ENCODE data around the gene GNAL. TPM values are rescaled to one million over a fixed set of nuclear protein-coding genes. Genes with fewer than 3 reads are reported as not detected.

GNAL gene
- total RNA-seq, 1 donor from 2014 or later, result 4.5 TPM

DNA sequence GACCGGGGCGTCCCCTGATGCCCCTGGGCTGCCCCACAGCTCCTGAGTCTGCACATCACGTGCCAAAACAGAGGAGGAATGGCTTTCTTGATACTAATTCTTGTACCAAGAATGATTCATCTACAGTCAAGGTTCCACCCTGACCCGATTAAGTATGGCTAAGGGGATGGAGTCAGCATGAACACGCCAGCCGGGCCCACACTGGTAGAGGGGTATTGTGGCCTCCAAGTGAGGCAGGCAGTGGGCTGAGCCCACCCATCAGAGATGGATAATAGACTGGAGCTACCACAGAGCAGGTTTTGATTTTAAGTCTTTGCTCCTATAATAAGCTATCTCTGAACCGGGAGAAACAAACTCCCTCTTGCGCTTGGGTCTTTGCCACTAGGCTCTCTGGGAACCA lies 17.9 kb upstream of the GNAL start:
- Mint-ChIP-seq H3K4me3 (ENCODE audit: unreplicated experiment) (no peak overlapping the region), H3K4me1 (ENCODE audit: low read depth, unreplicated experiment) (no peaks in the 10 kb centered on the region), H3K36me3 (ENCODE audit: low read depth, unreplicated experiment) (no peaks in the 10 kb centered on the region), H3K27ac (ENCODE audit: unreplicated experiment) (no peak overlapping the region), H3K27me3 (ENCODE audit: low read depth, unreplicated experiment) (peaks cover 44% of the 10 kb centered on the region), H3K9me3 (ENCODE audit: unreplicated experiment) (no peaks in the 10 kb centered on the region)
- H3K79me2 ChIP-seq (ENCODE audit: insufficient read depth, low read length), result no peaks in the 10 kb centered on the region
- no peak overlapping the region for H2AFZ ChIP-seq (ENCODE audit: low read depth, low read length)
- H3K9ac ChIP-seq (ENCODE audit: low read length), result no peak overlapping the region
- no peaks in the 10 kb centered on the region for H4K20me1 ChIP-seq (ENCODE audit: insufficient read depth, low read length)
- H3K4me2 ChIP-seq (ENCODE audit: low read length), result no peak overlapping the region
- TF ChIP-seq, protein P1, sequence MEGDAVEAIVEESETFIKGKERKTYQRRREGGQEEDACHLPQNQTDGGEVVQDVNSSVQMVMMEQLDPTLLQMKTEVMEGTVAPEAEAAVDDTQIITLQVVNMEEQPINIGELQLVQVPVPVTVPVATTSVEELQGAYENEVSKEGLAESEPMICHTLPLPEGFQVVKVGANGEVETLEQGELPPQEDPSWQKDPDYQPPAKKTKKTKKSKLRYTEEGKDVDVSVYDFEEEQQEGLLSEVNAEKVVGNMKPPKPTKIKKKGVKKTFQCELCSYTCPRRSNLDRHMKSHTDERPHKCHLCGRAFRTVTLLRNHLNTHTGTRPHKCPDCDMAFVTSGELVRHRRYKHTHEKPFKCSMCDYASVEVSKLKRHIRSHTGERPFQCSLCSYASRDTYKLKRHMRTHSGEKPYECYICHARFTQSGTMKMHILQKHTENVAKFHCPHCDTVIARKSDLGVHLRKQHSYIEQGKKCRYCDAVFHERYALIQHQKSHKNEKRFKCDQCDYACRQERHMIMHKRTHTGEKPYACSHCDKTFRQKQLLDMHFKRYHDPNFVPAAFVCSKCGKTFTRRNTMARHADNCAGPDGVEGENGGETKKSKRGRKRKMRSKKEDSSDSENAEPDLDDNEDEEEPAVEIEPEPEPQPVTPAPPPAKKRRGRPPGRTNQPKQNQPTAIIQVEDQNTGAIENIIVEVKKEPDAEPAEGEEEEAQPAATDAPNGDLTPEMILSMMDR (IDR thresholded peaks at IDR 0.05; ENCODE audit: insufficient read depth, low read depth, low read length), result no peak
- TF ChIP-seq EZH2 (IDR thresholded peaks at IDR 0.05; ENCODE audit: insufficient read depth, low read length), result no peak
- no peak for DNase-seq (ENCODE audit: low read depth)
- H3K36me3 ChIP-seq (ENCODE audit: insufficient read depth, low read length), result no peaks in the 10 kb centered on the region
- no peak overlapping the region for H3K4me3 ChIP-seq (ENCODE audit: insufficient read depth, low read depth, low read length)
- H3K4me1 ChIP-seq (ENCODE audit: insufficient read depth, low read length), result no peaks in the 10 kb centered on the region
- H3K27ac ChIP-seq (ENCODE audit: low read depth, low read length), result no peak overlapping the region
- H3K27me3 ChIP-seq (ENCODE audit: insufficient read depth, low read length), result peaks cover 7% of the 10 kb centered on the region
- no peak for FAIRE-seq
- H3K9me3 ChIP-seq (ENCODE audit: insufficient read depth, low read depth, low read length), result no peaks in the 10 kb centered on the region

DNA sequence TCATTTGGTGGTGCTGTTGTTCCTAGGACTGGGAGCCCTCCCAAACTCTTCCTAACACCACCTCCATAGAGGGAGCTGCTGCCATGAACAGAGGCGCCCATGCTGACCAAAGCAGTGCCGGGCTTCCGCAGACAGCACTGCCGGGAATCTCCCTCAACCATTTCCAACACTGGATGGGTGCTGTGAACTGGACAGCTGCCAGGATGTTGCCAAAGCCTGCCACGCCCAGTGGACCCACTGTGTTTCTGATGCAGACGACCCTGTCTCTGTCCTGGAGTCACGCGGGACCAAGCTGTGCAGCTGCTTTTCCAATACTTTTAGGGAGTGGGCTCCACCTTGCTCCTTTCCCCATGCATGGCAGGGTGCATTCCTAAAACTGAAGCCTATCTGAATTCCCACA lies 16.9 kb upstream of the GNAL start:
- H3K9me3 Mint-ChIP-seq (ENCODE audit: unreplicated experiment), result no peaks in the 10 kb centered on the region
- H3K36me3 Mint-ChIP-seq (ENCODE audit: low read depth, unreplicated experiment), result no peaks in the 10 kb centered on the region
- no peaks in the 10 kb centered on the region for H3K4me1 Mint-ChIP-seq (ENCODE audit: low read depth, unreplicated experiment)
- Histone ChIP-seq H3K27ac (ENCODE audit: low read depth, low read length) (no peak overlapping the region), H3K9me3 (ENCODE audit: insufficient read depth, low read depth, low read length) (no peaks in the 10 kb centered on the region), H3K4me3 (ENCODE audit: insufficient read depth, low read depth, low read length) (no peak overlapping the region), H3K36me3 (ENCODE audit: insufficient read depth, low read length) (no peaks in the 10 kb centered on the region), H3K4me2 (ENCODE audit: low read length) (no peak overlapping the region), H3K4me1 (ENCODE audit: insufficient read depth, low read length) (no peaks in the 10 kb centered on the region), H2AFZ (ENCODE audit: low read depth, low read length) (no peak overlapping the region), H3K9ac (ENCODE audit: low read length) (no peak overlapping the region), H4K20me1 (ENCODE audit: insufficient read depth, low read length) (no peaks in the 10 kb centered on the region), H3K27me3 (ENCODE audit: insufficient read depth, low read length) (peaks cover 4% of the 10 kb centered on the region), H3K79me2 (ENCODE audit: insufficient read depth, low read length) (no peaks in the 10 kb centered on the region)
- no peak for FAIRE-seq
- peaks cover 41% of the 10 kb centered on the region for H3K27me3 Mint-ChIP-seq (ENCODE audit: low read depth, unreplicated experiment)
- DNase-seq (ENCODE audit: low read depth), result no peak
- H3K4me3 Mint-ChIP-seq (ENCODE audit: unreplicated experiment), result no peak overlapping the region
- H3K27ac Mint-ChIP-seq (ENCODE audit: unreplicated experiment), result no peak overlapping the region
- TF ChIP-seq, protein P1 (IDR thresholded peaks at IDR 0.05; ENCODE audit: insufficient read depth, low read depth, low read length), result no peak
- TF ChIP-seq EZH2 (IDR thresholded peaks at IDR 0.05; ENCODE audit: insufficient read depth, low read length), result no peak

GRCh38 chr18:11672846-11673454 lies 16.1 kb upstream of the GNAL start:
- Mint-ChIP-seq H3K9me3 (ENCODE audit: unreplicated experiment) (no peaks in the 10 kb centered on the region), H3K27me3 (ENCODE audit: low read depth, unreplicated experiment) (peaks cover 36% of the 10 kb centered on the region)

More at GRCh38 chr18:11672846-11673454, 16.1 kb upstream of the GNAL start:
- Mint-ChIP-seq H3K36me3 (ENCODE audit: low read depth, unreplicated experiment) (no peaks in the 10 kb centered on the region), H3K4me3 (ENCODE audit: unreplicated experiment) (no peak overlapping the region), H3K4me1 (ENCODE audit: low read depth, unreplicated experiment) (no peaks in the 10 kb centered on the region), H3K27ac (ENCODE audit: unreplicated experiment) (no peak overlapping the region)
- DNase-seq (ENCODE audit: low read depth) (no peak), FAIRE-seq (no peak)
- H3K4me1 ChIP-seq (ENCODE audit: insufficient read depth, low read length), result no peaks in the 10 kb centered on the region
- H3K9ac ChIP-seq (ENCODE audit: low read length), result no peak overlapping the region
- no peak for TF ChIP-seq EZH2 (IDR thresholded peaks at IDR 0.05; ENCODE audit: insufficient read depth, low read length)
- TF ChIP-seq, protein P1 (IDR thresholded peaks at IDR 0.05; ENCODE audit: insufficient read depth, low read depth, low read length), result no peak
- H3K4me2 ChIP-seq (ENCODE audit: low read length), result no peak overlapping the region
- no peaks in the 10 kb centered on the region for H3K79me2 ChIP-seq (ENCODE audit: insufficient read depth, low read length)
- no peaks in the 10 kb centered on the region for H3K9me3 ChIP-seq (ENCODE audit: insufficient read depth, low read depth, low read length)
- no peak overlapping the region for H2AFZ ChIP-seq (ENCODE audit: low read depth, low read length)
- H3K4me3 ChIP-seq (ENCODE audit: insufficient read depth, low read depth, low read length), result no peak overlapping the region
- H3K36me3 ChIP-seq (ENCODE audit: insufficient read depth, low read length), result no peaks in the 10 kb centered on the region
- peaks cover 4% of the 10 kb centered on the region for H3K27me3 ChIP-seq (ENCODE audit: insufficient read depth, low read length)
- no peaks in the 10 kb centered on the region for H4K20me1 ChIP-seq (ENCODE audit: insufficient read depth, low read length)
- H3K27ac ChIP-seq (ENCODE audit: low read depth, low read length), result no peak overlapping the region
